ENCODE data around the gene DUSP3.

DUSP3 gene

DNA sequence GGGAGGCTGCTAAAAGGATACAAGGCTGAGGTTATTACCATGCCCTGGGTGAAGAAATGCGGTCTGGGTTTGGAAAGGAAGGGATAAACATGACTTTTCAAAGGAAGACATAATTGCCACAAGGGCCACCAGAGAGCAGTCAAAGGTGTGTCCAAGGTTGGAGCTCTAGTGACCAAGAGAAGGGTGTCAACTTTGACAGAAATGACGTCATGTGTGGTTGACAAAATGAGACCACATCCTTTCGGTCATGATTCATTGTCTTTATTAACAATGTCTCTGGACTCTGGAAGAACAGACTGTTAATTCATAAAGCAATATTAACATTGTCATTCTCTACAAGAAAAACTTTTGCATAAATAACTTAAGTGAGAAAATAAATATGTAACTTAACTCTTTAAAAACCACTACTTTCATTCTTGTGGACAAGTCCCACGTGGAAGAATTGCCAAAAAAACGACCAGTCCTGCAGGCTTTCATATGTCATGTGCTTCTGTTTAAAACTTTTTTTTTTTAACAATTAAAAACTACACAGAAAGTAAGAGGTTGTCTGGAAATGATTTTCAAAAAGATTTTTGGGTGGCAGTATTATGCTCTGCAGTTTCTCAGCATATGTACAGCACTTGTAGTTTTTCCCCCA is 25.2 kb downstream of the DUSP3 start:
- DNase-seq (ENCODE audit: insufficient read length, low spot score) (peak; percentile 71), FAIRE-seq (no peak)
- no peak for TF ChIP-seq POLR2A (IDR thresholded peaks at IDR 0.05; ENCODE audit: low read depth, low read length)

- no peak for TF ChIP-seq POLR2A (IDR thresholded peaks at IDR 0.05; ENCODE audit: low read depth, low read length)
- DNase-seq (ENCODE audit: insufficient read length, low spot score): no peak
- FAIRE-seq: no peak
Measured at GRCh38 chr17:43750153-43750552, 28.6 kb downstream of the DUSP3 start.

DNA sequence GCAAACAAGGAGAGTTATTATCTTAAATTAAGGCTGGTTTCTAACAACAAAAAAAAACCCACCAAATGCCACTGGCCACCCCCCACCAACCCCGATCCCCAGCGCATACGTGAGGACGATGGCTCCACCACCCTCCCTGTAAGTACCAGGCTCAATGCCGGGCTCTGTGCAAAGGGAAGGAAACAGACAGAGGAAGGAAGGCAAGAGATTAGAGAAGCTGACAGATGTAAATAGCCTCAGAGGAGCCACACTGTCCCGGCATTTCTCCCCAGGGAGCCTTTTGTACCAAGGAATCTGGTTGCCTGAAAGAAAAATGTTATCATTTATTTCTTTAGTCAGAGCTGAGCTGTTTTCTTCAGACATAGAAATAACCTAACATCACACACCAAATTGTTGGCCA is 33.2 kb downstream of the DUSP3 start:
- DNase-seq (ENCODE audit: insufficient read length, low spot score): no peak
- no peak for TF ChIP-seq POLR2A (IDR thresholded peaks at IDR 0.05; ENCODE audit: low read depth, low read length)
- FAIRE-seq: no peak

DNA sequence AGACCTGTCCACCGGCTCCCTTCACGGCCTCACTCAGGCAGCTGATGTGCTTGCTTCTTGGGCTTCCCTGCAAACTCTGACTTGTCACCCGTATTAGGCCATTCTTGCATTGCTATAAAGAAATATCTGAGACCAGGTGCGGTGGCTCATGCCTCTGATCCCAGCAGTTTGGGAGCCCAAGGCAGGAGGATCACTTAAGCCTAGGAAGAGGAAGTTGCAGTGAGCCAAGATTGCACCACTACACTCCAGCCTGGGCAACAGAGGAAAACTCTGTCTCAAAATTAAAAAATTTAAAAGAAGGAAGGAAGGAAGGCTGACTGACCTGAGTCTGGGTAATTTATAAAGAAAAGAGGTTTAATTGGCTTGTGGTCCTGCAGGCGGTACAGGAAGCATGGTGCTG is 37.1 kb downstream of the DUSP3 start:
- TF ChIP-seq POLR2A (IDR thresholded peaks at IDR 0.05; ENCODE audit: low read depth, low read length): no peak
- no peak for FAIRE-seq
- DNase-seq (ENCODE audit: insufficient read length, low spot score): no peak

DNA sequence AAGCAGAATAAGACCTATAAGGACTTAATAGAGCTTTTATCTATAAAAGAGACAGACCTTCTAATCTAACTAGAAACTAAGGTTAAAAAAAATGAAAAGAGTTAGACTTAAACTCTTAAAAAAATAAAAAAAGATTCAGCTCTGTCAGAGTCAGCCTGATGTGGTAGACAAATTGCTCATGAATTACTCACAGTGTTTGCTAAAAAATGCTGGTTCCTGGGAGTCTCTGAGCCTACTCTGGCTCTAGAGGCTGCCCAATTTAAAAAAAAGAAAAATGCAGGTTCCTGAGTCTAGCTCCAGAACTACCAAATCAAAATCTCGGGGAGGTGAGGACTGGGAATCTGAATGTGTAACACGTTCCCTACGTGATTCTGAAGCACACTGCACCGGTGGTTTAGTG is 38.2 kb downstream of the DUSP3 start:
- no peak for TF ChIP-seq POLR2A (IDR thresholded peaks at IDR 0.05; ENCODE audit: low read depth, low read length)
- FAIRE-seq (no peak), DNase-seq (ENCODE audit: insufficient read length, low spot score) (no peak)

DNA sequence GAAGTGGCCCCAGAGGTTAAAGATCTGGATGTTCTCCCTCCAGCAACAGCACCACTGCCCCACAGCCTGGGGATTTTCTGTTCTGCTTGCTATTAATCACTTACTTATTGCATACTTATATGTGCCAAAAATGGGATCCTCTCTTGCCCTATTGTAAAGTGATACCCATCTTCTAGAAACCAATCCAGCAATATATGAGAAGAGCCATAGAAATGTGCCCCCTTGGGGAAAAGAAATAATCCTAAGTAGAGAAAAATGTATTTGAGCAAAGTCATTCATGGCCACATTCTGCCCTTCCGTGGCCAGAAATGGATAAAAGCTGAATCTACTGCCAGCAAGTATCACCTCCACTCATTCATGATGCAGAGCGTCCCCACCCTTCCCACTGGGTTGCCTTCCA is 41.1 kb downstream of the DUSP3 start:
- TF ChIP-seq POLR2A (IDR thresholded peaks at IDR 0.05; ENCODE audit: low read depth, low read length): no peak
- FAIRE-seq (no peak), DNase-seq (ENCODE audit: insufficient read length, low spot score) (no peak)

GRCh38 chr17:43736389-43736788 is 42.4 kb downstream of the DUSP3 start:
- FAIRE-seq: no peak
- no peak for DNase-seq (ENCODE audit: insufficient read length, low spot score)
- TF ChIP-seq POLR2A (IDR thresholded peaks at IDR 0.05; ENCODE audit: low read depth, low read length): no peak

GRCh38 chr17:43734376-43734775 is 44.4 kb downstream of the DUSP3 start:
- no peak for TF ChIP-seq POLR2A (IDR thresholded peaks at IDR 0.05; ENCODE audit: low read depth, low read length)
- DNase-seq (ENCODE audit: insufficient read length, low spot score) (no peak), FAIRE-seq (no peak)

GRCh38 chr17:43733956-43734355 is 44.8 kb downstream of the DUSP3 start:
- DNase-seq (ENCODE audit: insufficient read length, low spot score): no peak
- FAIRE-seq: no peak
- no peak for TF ChIP-seq POLR2A (IDR thresholded peaks at IDR 0.05; ENCODE audit: low read depth, low read length)

- no peak for TF ChIP-seq POLR2A (IDR thresholded peaks at IDR 0.05; ENCODE audit: low read depth, low read length)
- no peak for DNase-seq (ENCODE audit: insufficient read length, low spot score)
- no peak for FAIRE-seq
Measured at GRCh38 chr17:43732958-43733357, 45.8 kb downstream of the DUSP3 start.

DNA sequence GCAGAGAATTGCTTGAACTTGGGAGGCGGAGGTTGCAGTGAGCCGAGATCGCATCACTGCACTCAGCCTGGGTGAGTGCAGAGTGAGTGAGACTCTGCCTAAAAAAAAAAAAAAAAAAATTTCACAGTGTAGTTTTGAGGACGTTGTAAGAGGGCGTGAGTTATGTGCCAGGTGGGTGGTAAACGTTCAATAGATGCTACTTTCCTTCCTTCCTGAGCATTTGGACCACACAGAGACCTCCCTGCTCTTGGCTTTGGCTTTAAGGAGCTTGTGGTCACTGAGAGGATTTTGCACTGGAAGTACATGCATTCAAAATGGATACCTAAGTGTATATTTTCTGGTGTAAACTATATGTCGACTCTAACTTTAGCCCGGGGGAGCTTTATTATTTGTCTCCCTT is 50.7 kb downstream of the DUSP3 start:
- DNase-seq (ENCODE audit: insufficient read length, low spot score): no peak
- FAIRE-seq: no peak
- no peak for TF ChIP-seq POLR2A (IDR thresholded peaks at IDR 0.05; ENCODE audit: low read depth, low read length)

GRCh38 chr17:43723697-43724359 is 54.9 kb downstream of the DUSP3 start:
- DNase-seq (ENCODE audit: insufficient read length, low spot score): peak; percentile 88
- FAIRE-seq: peak; percentile 41
- TF ChIP-seq POLR2A (IDR thresholded peaks at IDR 0.05; ENCODE audit: low read depth, low read length): no peak

DNA sequence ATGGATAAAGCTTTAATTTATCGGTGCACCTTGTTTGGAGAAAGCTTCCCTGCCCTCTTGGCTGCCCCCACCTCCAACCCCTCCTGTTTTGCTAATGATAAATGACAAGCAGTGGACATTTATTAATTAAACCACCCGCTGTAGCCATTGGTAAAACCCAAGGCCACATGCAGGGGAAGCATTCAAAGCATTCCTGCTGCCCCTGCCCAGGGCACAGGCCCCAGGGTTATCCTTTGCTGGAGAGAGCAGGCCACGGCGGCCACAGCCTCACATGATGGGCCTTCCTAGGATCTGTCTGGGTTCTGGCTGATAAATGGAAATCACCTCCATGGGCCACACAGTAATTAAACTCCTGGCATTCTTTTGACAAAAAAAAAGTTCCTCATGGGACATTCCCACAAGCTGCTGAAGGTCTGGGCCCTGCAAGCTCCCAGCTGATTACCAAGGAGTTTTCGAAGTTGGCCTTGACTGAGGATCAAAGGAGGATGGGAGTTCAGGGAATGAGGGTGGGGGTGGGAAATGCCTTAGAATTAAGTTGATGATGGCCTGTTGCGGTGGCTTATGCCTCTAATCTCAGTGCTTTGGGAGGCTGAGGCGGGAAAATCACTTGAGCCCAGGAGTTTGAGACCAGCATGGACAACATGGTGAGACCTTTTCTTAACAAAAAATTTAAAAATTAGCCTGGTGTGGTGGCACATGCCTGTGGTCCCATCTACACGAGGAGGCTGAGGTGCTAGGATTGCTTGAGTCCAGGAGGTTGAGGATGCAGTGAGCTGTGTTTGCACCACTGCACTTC is 55.7 kb downstream of the DUSP3 start:
- TF ChIP-seq POLR2A (IDR thresholded peaks at IDR 0.05; ENCODE audit: low read depth, low read length): no peak
- no peak for FAIRE-seq
- no peak for DNase-seq (ENCODE audit: insufficient read length, low spot score)

DNA sequence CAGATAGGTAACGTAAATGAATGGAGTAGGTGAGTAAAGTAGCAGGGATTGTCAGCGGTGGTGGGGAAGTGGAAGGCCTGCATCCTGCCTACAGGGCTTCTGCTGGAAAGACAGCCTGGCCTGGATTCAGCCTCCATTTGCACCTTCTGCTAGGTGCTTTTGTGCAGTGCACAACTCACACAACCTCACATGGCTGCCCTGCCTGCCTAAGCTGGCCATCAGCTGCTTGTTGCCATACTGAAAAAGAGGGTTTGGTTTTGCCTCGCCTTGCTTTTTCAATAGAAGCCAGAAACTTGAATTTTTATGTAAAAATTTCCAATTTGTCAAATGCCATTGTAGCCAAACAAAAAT is 56.5 kb downstream of the DUSP3 start:
- TF ChIP-seq POLR2A (IDR thresholded peaks at IDR 0.05; ENCODE audit: low read depth, low read length): no peak
- no peak for DNase-seq (ENCODE audit: insufficient read length, low spot score)
- FAIRE-seq: no peak
